HCT116 (cell line): ENCODE data around the gene IQCK. TPM values are rescaled to one million over a fixed set of nuclear protein-coding genes. Genes with fewer than 3 reads are reported as not detected.

ENCODE experiments used
- ATAC-seq: fragments of 200-7000 bp; cut with Tn5 transposase; 2 replicates; pipeline ENCODE4 v1.9.1; 2020; ENCODE audit warnings: mild to moderate bottlenecking, moderate library complexity
- BruUV-seq: library from RNA; stranded (reverse); fragments of 400-500 nt; replicated peaks from 2 replicates; lab custom pipeline; 2021; lab: Mats Ljungman, UMichigan
- CTCF ChIA-PET: fragments of 300-600 bp; sonication (Branson Sonifier 250); formaldehyde crosslinking; loops from one replicate; lab custom pipeline; 2021; ENCODE audit warnings: antibody characterized with exemption; lab: Charles Lee
- POLR2A ChIA-PET: fragments of 300-600, 350-600 bp; sonication (Branson Sonifier 250); formaldehyde crosslinking; loops from one replicate; lab custom pipeline; 2021; ENCODE audit warnings: antibody characterized with exemption; lab: Charles Lee
- RAD21 ChIA-PET, 2 experiments: fragments of 300-600 bp; sonication (Branson Sonifier 250); formaldehyde crosslinking; loops; one replicate each; lab custom pipeline; 2023; ENCODE audit warnings: low total read pairs in 2 of 2; ENCODE audit not compliant: uncharacterized antibody in 2 of 2, unreplicated experiment in 2 of 2, low non-redundant PET in 1 of 2; lab: Charles Lee
- DNase-seq: peaks from one replicate; pipeline ENCODE4 v3.0.0-alpha.2; 2010; ENCODE audit warnings: low read depth, low spot score
- H2AFZ ChIP-seq: fragments of 200-600 bp; shearing (Covaris generic), sonication (generic); 2 replicates; pipeline ENCODE4 v1.6.1; 2017; ENCODE audit warnings: low read depth, mixed run types, mixed read lengths, antibody characterized with exemption, low read length; ENCODE audit not compliant: poor library complexity, severe bottlenecking
- H3K27ac ChIP-seq: 2 replicates; pipeline ENCODE4 v1.5.1; 2012; ENCODE audit warnings: low read depth, low read length
- H3K27me3 ChIP-seq: fragments of 200-600 bp; sonication (generic); 2 replicates; pipeline ENCODE4 v1.6.1; 2016; ENCODE audit warnings: mixed run types, low read length, mixed read lengths; ENCODE audit not compliant: insufficient read depth
- H3K36me3 ChIP-seq, 2 experiments: fragments of 200-500 bp in 1 of 2; fragments of 200-600 bp in 1 of 2; sonication (Bioruptor generic) in 1 of 2; sonication (generic) in 1 of 2; 2 replicates each; pipeline versions ENCODE4 v1.5.1 to v1.6.1; 2014 to 2016; ENCODE audit warnings: low read length in 2 of 2, inconsistent platforms in 1 of 2, mixed read lengths in 1 of 2, mixed run types in 1 of 2; ENCODE audit not compliant: insufficient read depth in 2 of 2, control insufficient read depth in 1 of 2
- H3K4me1 ChIP-seq, 2 experiments: fragments of 200-600 bp in 1 of 2; sonication (generic) in 1 of 2; 2 replicates each; pipeline versions ENCODE4 v1.5.1 to v1.6.1; 2012 to 2017; ENCODE audit warnings: low read length in 2 of 2, inconsistent platforms in 1 of 2, mild to moderate bottlenecking in 1 of 2, mixed read lengths in 1 of 2, mixed run types in 1 of 2, moderate library complexity in 1 of 2; ENCODE audit not compliant: insufficient read depth in 2 of 2, control insufficient read depth in 1 of 2
- H3K4me2 ChIP-seq: fragments of 200-600 bp; sonication (generic); 2 replicates; pipeline ENCODE4 v1.6.1; 2017; ENCODE audit warnings: mixed run types, low read length, mixed read lengths
- H3K4me3 ChIP-seq, 2 experiments: fragments of 200-600 bp in 1 of 2; sonication (generic) in 1 of 2; replicated peaks in 1 of 2; 2 replicates each; pipeline ENCODE4 v1.5.1; 2011 to 2016; ENCODE audit warnings: low read length in 2 of 2, control low read depth in 1 of 2, low read depth in 1 of 2, mild to moderate bottlenecking in 1 of 2, mixed read lengths in 1 of 2, mixed run types in 1 of 2
- H3K79me2 ChIP-seq: fragments of 200-600 bp; sonication (generic); 2 replicates; pipeline ENCODE4 v1.6.1; 2017; ENCODE audit warnings: mild to moderate bottlenecking, mixed run types, low read length, moderate library complexity, mixed read lengths; ENCODE audit not compliant: insufficient read depth
- H3K9ac ChIP-seq: fragments of 200-600 bp; sonication (generic); 2 replicates; pipeline ENCODE4 v1.6.1; 2016; ENCODE audit warnings: low read length, mixed read lengths
- H3K9me2 ChIP-seq: fragments of 200-600 bp; sonication (generic), shearing (Covaris generic); 2 replicates; pipeline ENCODE4 v1.6.1; 2017; ENCODE audit warnings: mixed run types, mild to moderate bottlenecking, moderate library complexity; ENCODE audit not compliant: insufficient read depth
- H3K9me3 ChIP-seq, 2 experiments: fragments of 200-500 bp in 1 of 2; fragments of 200-600 bp in 1 of 2; sonication (Bioruptor generic) in 1 of 2; sonication (generic) in 1 of 2; 2 replicates each; pipeline ENCODE4 v1.6.1; 2014 to 2017; ENCODE audit warnings: low read length in 2 of 2, mixed read lengths in 2 of 2, inconsistent platforms in 1 of 2, low read depth in 1 of 2, mild to moderate bottlenecking in 1 of 2, mixed run types in 1 of 2, moderate library complexity in 1 of 2; ENCODE audit not compliant: control insufficient read depth in 1 of 2, insufficient read depth in 1 of 2
- H4K20me1 ChIP-seq: fragments of 200-600 bp; sonication (generic), shearing (Covaris generic); 2 replicates; pipeline ENCODE4 v1.6.1; 2017; ENCODE audit warnings: mixed run types, mild to moderate bottlenecking, moderate library complexity; ENCODE audit not compliant: insufficient read depth
- ATF3 ChIP-seq: IDR thresholded peaks from 2 replicates; pipeline ENCODE4 v1.6.1; 2012
- CEBPB ChIP-seq: IDR thresholded peaks from 2 replicates; pipeline ENCODE4 v1.6.1; 2012; ENCODE audit warnings: low read depth
- EGR1 ChIP-seq: IDR thresholded peaks from 2 replicates; pipeline ENCODE4 v1.6.1; 2012; ENCODE audit warnings: low read depth
- FOSL1 ChIP-seq: IDR thresholded peaks from 2 replicates; pipeline ENCODE4 v1.6.1; 2012; ENCODE audit warnings: low read depth
- JUND ChIP-seq: IDR thresholded peaks from 2 replicates; pipeline ENCODE4 v1.6.1; 2012
- POLR2A ChIP-seq: IDR thresholded peaks from 2 replicates; pipeline ENCODE4 v1.7.0; 2011; ENCODE audit warnings: borderline replicate concordance; ENCODE audit not compliant: insufficient read depth, insufficient read length; ENCODE audit errors: extremely low read depth
- SP1 ChIP-seq: IDR thresholded peaks from 2 replicates; pipeline ENCODE4 v1.6.1; 2012; ENCODE audit warnings: low read depth
- SRF ChIP-seq: IDR thresholded peaks from 2 replicates; pipeline ENCODE4 v1.6.1; 2012; ENCODE audit warnings: low read depth
- YY1 ChIP-seq: IDR thresholded peaks from 2 replicates; pipeline ENCODE4 v1.6.1; 2011; ENCODE audit warnings: low read length, low read depth, moderate library complexity, mild to moderate bottlenecking; ENCODE audit not compliant: insufficient replicate concordance; ENCODE audit errors: extremely low read depth
- intact Hi-C: fragments of 100-400 bp; cut with micrococcal nuclease; formaldehyde crosslinking; loops from 2 replicates; pipeline ENCODE4 v1.10.0; 2022
- total RNA-seq: library from RNA; stranded (reverse); gene quantifications from one replicate; pipeline ENCODE4 v1.2.1, GENCODE V29; 2021; ENCODE audit not compliant: unreplicated experiment
- TF ChIP-seq, protein P1 (sequence below): IDR thresholded peaks from 2 replicates; pipeline ENCODE4 v1.6.1; 2012

Gene IQCK
- total RNA-seq, 1 experiment from 2014 or later, result 11.8 TPM

DNA sequence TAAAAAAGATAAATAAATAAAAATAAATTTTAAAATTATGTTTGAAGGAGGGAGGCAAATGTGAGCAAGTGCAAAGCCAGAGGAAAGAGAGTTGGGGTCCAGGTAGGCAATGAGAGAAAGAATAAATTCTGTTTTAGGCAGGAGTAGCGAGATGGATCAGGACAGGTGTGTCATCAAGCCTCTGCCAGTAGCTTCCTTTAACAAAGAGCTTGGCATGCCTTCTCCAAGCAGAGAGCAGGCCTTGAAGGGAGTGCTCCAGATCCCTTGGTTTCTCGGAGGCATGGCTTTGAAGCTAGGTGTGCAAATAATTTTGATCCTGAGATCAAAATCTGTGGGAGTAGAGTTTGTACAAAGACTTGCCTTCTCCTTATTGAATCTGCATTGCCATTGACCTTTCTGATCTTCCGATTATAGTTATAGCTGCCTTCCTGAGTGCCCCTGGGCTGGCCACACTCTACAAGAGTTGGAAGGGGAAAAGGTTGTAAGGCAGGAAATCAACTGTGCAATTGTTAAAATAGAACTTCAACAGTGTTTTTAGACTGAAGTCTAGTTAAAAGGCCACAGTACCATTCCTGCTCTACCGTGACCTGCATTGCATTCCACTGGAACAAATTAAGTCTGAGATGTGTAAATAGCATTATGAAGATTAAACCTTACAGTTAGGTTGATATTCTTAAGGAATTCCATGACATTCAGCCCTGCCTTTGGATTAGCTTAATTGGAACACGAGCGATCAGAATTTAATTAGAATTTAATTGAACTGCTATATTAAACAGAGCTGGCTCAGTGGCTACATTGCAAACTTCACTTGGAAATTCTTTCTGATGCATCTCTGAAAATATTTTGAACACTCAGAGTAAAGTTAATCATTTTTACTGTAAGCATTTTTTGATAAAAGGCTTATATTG, 33.7 kb downstream of the IQCK start:
- DNase-seq, result no peak
- no peak overlapping the region for H3K4me3 ChIP-seq
- intact Hi-C loops, result no loop called here
- H3K36me3 ChIP-seq, result no peaks in the 10 kb centered on the region
- no peaks in the 10 kb centered on the region for H3K9me2 ChIP-seq
- no peaks in the 10 kb centered on the region for H4K20me1 ChIP-seq
- no peak overlapping the region for H3K9ac ChIP-seq
- TF ChIP-seq, protein P1, sequence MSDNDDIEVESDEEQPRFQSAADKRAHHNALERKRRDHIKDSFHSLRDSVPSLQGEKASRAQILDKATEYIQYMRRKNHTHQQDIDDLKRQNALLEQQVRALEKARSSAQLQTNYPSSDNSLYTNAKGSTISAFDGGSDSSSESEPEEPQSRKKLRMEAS, result no peak
- no peak for TF ChIP-seq JUND
- TF ChIP-seq SRF, result no peak
- TF ChIP-seq POLR2A, result no peak
- TF ChIP-seq CEBPB, result no peak
- TF ChIP-seq YY1, result no peak
- no peak for TF ChIP-seq SP1
- TF ChIP-seq EGR1, result no peak
- TF ChIP-seq ATF3, result no peak
- TF ChIP-seq FOSL1, result no peak
- ATAC-seq, result no peak
- RAD21 ChIA-PET, result no interaction called here
- no TSS peak for BruUV-seq
- H2AFZ ChIP-seq, result no peak overlapping the region
- H3K4me2 ChIP-seq, result no peak overlapping the region
- CTCF ChIA-PET, result no interaction called here
- no peaks in the 10 kb centered on the region for H3K79me2 ChIP-seq
- no peak overlapping the region for H3K27ac ChIP-seq
- POLR2A ChIA-PET, result no interaction called here
- no peaks in the 10 kb centered on the region for H3K4me1 ChIP-seq
- H3K9me3 ChIP-seq, result no peaks in the 10 kb centered on the region
- no peaks in the 10 kb centered on the region for H3K27me3 ChIP-seq
